Testis (tissue), 3 donors: Measurements from ENCODE around the gene ADD3. TPM values are rescaled to one million over a fixed set of nuclear protein-coding genes. Genes with fewer than 3 reads are reported as not detected.

ENCODE experiments used
- DNase-seq: peaks from one replicate; pipeline ENCODE4 v3.0.0-alpha.2; 2019
- H3K27ac ChIP-seq, 2 donors: fragments of 200-600 bp; sonication (generic); one replicate each; pipeline ENCODE4 v1.5.1; 2019
- H3K27me3 ChIP-seq: fragments of 200-600 bp; sonication (generic); one replicate; pipeline ENCODE4 v1.5.1; 2019
- H3K36me3 ChIP-seq: fragments of 200-600 bp; sonication (generic); one replicate; pipeline ENCODE4 v1.5.1; 2017; ENCODE audit warnings: low read depth; ENCODE audit errors: missing control alignments
- H3K4me1 ChIP-seq: fragments of 200-600 bp; sonication (generic); one replicate; pipeline ENCODE4 v1.5.1; 2019
- H3K4me3 ChIP-seq, 2 donors: fragments of 200-600 bp; sonication (generic); one replicate each; pipeline ENCODE4 v1.5.1; 2017 to 2019
- H3K9me3 ChIP-seq: fragments of 200-600 bp; sonication (generic); one replicate; pipeline ENCODE4 v1.5.1; 2017
- POLR2A ChIP-seq: fragments of 450-650 bp; IDR thresholded peaks from one replicate; pipeline ENCODE4 v1.6.1; 2017; ENCODE audit warnings: antibody characterized with exemption, mild to moderate bottlenecking, moderate library complexity
- WGBS, 2 donors: methylation state at CpG; one replicate each; pipeline ENCODE4 v1.1.5; 2018; 5-methylcytosine and 5-hydroxymethylcytosine counted together
- intact Hi-C: fragments of 100-400 bp; cut with DNase I; formaldehyde crosslinking; loops from one replicate; pipeline ENCODE4 v1.15.1; 2023; ENCODE audit warnings: low total_unique reads
- polyA plus RNA-seq: library from polyadenylated mRNA; stranded (reverse); fragments of 350-450 nt; fragmentation: Illumina TruSeq; extraction: RNeasy Lipid Tissue Mini Kit (QIAGEN cat#74804); gene quantifications from one replicate; pipeline ENCODE4 v1.2.3, GENCODE V29; 2014; ENCODE audit warnings: low read depth, low replicate concordance; ENCODE audit not compliant: insufficient read depth
- total RNA-seq, 2 donors: library from RNA; depleted of rRNA; stranded (reverse); fragments of >200 nt; gene quantifications; one replicate each; pipeline ENCODE4 v1.2.3, GENCODE V29; 2016
- TF ChIP-seq, protein P1 (sequence below), 3 experiments: fragments of 450-650 bp in 2 of 3; fragments of 200-600 bp in 1 of 3; sonication (generic) in 1 of 3; IDR thresholded peaks; one replicate each; pipeline ENCODE4 v1.5.1; 2016 to 2019; ENCODE audit warnings: antibody characterized with exemption in 3 of 3, mild to moderate bottlenecking in 2 of 3, moderate library complexity in 1 of 3

ADD3 gene
- total and polyA plus RNA-seq, 3 donors from 2014 or later, result 155 to 394 (median 240) TPM

DNA sequence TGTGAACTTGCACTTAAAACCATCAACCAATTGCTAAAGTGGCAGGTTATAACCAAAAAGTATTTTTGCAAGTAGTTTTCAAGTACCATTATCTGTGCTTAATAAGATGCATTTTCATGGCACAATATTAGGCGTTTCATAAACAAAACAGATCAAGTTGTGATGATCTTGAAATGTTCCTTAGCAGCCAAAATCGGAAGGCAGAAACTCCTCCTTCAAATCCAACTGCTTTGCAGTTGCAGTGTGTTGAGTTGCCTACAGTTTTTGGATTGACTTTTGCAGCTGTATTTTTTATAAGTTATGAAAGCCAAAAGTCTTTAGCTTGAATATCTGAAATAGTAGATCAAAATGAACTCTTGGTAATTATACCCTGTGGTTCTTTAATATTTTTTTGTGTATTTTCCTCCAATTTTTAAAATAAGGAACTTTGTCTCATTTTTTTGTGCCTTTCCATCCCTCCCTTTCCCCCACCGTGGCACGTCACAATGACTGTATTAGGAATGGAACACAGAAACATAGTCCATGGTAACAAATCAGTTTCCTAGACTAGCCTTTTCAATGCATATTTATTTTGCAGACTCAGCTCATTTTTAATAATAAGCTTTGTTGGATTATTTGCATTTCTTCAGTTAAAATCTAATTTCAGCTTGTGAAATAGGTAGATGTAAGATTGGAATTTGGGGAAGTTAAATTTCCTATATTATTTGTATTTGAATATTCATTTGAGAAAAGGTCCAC, 80.8 kb downstream of the ADD3 start:
- no peak overlapping the region for H3K27ac ChIP-seq
- no peak for DNase-seq

DNA sequence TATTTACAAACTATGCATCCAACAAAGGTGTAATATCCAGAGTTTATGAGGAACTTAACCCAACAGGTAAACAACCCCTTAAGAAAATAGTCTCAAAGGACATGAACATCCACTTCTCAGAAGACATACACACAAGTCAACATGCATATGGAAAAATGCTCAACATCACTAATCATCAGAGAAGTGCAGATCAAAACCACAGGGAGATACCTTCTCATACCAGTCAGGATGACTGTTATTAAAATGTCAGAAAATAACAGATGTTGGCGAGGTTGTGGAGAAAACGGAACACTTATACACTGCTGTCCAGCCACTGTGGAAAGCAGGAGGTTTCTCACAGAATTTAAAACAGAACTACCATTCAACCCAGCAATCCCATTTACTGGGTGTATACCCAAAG, 84.0 kb downstream of the ADD3 start:
- WGBS, 2 donors, result 98 to 100% methylated on average over 2 of the region's 2 CpGs
- no peak overlapping the region for H3K27ac ChIP-seq
- intact Hi-C loops, result no loop called here
- no peak for DNase-seq
- no peaks in the 10 kb centered on the region for H3K36me3 ChIP-seq
- H3K27me3 ChIP-seq, result no peaks in the 10 kb centered on the region
- H3K4me3 ChIP-seq, result no peak overlapping the region
- H3K9me3 ChIP-seq, result no peaks in the 10 kb centered on the region
- TF ChIP-seq, protein P1, sequence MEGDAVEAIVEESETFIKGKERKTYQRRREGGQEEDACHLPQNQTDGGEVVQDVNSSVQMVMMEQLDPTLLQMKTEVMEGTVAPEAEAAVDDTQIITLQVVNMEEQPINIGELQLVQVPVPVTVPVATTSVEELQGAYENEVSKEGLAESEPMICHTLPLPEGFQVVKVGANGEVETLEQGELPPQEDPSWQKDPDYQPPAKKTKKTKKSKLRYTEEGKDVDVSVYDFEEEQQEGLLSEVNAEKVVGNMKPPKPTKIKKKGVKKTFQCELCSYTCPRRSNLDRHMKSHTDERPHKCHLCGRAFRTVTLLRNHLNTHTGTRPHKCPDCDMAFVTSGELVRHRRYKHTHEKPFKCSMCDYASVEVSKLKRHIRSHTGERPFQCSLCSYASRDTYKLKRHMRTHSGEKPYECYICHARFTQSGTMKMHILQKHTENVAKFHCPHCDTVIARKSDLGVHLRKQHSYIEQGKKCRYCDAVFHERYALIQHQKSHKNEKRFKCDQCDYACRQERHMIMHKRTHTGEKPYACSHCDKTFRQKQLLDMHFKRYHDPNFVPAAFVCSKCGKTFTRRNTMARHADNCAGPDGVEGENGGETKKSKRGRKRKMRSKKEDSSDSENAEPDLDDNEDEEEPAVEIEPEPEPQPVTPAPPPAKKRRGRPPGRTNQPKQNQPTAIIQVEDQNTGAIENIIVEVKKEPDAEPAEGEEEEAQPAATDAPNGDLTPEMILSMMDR (IDR thresholded peaks at IDR 0.05), result no peak
- no peak for TF ChIP-seq POLR2A
- no peaks in the 10 kb centered on the region for H3K4me1 ChIP-seq

More for the DNA sequence above, 80.8 kb downstream of the ADD3 start:
- WGBS, 2 donors, result 58 to 62% methylated on average over 4 of the region's 4 CpGs
- no peaks in the 10 kb centered on the region for H3K27me3 ChIP-seq
- peaks cover 6% of the 10 kb centered on the region for H3K4me1 ChIP-seq
- no peak for TF ChIP-seq POLR2A
- TF ChIP-seq, protein P1 (IDR thresholded peaks at IDR 0.05), result no peak
- no peaks in the 10 kb centered on the region for H3K9me3 ChIP-seq
- H3K36me3 ChIP-seq, result no peaks in the 10 kb centered on the region
- no peak overlapping the region for H3K4me3 ChIP-seq
- intact Hi-C loops, result no loop called here

DNA sequence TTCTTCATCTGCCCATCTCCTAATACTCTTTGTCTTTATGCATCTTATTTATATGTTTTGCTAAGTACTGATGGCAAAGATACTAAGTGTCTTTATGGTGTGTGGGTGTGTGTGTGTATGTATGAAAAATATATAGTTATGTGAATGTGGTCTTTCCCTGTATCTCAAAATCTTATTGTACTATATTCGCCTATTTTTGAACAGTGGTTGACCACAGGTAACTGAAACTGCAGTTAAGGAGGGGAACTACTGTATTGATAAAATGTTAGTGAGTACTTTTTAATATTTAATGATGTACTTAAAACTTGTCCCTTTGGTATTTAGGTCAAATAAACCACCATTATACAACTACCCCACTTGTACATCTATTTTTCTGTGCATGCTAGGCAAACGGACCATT, 85.9 kb downstream of the ADD3 start:
- intact Hi-C loops, result no loop called here
- H3K4me1 ChIP-seq, result peaks cover 7% of the 10 kb centered on the region
- 91 to 92% methylated on average over 2 of the region's 2 CpGs for WGBS, 2 donors
- no peak overlapping the region for H3K4me3 ChIP-seq
- no peak for DNase-seq
- H3K9me3 ChIP-seq, result no peaks in the 10 kb centered on the region
- no peaks in the 10 kb centered on the region for H3K36me3 ChIP-seq
- no peak for TF ChIP-seq POLR2A
- TF ChIP-seq, protein P1 (IDR thresholded peaks at IDR 0.05), result no peak
- no peak overlapping the region for H3K27ac ChIP-seq
- H3K27me3 ChIP-seq, result no peaks in the 10 kb centered on the region

DNA sequence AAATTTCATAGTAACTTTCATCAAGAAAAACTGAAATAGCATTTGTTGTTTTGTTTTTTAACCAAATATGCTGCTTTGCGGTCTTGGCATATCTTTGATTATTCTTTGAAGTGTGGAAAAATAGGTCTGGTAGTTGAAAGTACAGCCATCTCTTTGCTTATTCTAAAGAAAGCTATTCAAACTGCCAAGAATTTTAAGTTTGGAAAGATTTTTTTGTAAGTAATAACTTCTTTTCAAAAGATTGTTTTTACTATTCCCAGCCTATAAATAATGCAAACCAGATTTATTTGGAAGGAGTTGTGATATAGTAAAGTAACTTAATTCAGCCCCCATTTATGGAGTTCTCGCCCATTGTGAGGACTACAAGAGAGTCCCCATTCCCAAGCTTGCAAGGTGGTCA, 87.0 kb downstream of the ADD3 start:
- no peaks in the 10 kb centered on the region for H3K36me3 ChIP-seq
- DNase-seq, result no peak
- H3K9me3 ChIP-seq, result no peaks in the 10 kb centered on the region
- TF ChIP-seq, protein P1 (IDR thresholded peaks at IDR 0.05), result no peak
- no peak for TF ChIP-seq POLR2A
- no peaks in the 10 kb centered on the region for H3K27me3 ChIP-seq
- no peak overlapping the region for H3K27ac ChIP-seq
- no peak overlapping the region for H3K4me3 ChIP-seq
- peaks cover 7% of the 10 kb centered on the region for H3K4me1 ChIP-seq
- 75 to 83% methylated on average over 2 of the region's 2 CpGs for WGBS, 2 donors
- intact Hi-C loops, result no loop called here
